ENCODE results near the gene RIN3. TPM values are rescaled to one million over a fixed set of nuclear protein-coding genes. Genes with fewer than 3 reads are reported as not detected.
A peak's percentile ranks its signal among the peaks of the same experiment; 100 is the strongest.

RIN3 gene
- total RNA-seq, 6 experiments from 2014 or later, result 10.7 to 20.4 (median 18.9) TPM

DNA sequence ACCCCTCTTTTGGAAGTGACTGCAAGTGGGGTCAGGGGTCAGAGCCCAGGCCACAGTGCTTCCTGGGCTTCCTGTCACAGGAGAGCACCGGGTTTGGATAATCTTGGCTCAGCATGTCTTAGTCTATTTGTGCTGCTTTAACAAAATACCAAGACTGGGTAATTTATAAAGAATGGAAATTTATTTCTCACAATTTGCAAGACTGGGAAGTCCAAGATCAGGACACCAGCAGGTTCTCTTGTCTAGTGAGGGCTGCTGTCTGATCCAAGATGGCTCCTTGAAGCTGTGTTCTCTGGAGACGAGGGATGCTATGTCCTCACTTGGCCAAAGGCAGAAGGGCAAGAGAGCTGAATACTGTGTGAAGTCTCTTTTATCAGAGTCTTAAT lies 74.1 kb downstream of the RIN3 start:
- H3K9me3 ChIP-seq, result no peaks in the 10 kb centered on the region
- no peak overlapping the region for H3K4me3 ChIP-seq
- intact Hi-C loops (cut with DNase I), result no loop called here
- H3K27ac ChIP-seq, result peak overlapping the region in 2 of 3 donors; percentile 43 to 53
- no peaks in the 10 kb centered on the region for H3K27me3 ChIP-seq
- ATAC-seq (no peak), DNase-seq (no peak)
- no peaks in the 10 kb centered on the region for H3K4me1 ChIP-seq
- no CpG with 5 or more reads among the region's 2 CpGs for WGBS (ENCODE audit: insufficient coverage, low coverage, low lambda C conversion rate, missing lambda C conversion rate)
- TF ChIP-seq POLR2A (IDR thresholded peaks at IDR 0.05), result no peak
- TF ChIP-seq, protein P1, sequence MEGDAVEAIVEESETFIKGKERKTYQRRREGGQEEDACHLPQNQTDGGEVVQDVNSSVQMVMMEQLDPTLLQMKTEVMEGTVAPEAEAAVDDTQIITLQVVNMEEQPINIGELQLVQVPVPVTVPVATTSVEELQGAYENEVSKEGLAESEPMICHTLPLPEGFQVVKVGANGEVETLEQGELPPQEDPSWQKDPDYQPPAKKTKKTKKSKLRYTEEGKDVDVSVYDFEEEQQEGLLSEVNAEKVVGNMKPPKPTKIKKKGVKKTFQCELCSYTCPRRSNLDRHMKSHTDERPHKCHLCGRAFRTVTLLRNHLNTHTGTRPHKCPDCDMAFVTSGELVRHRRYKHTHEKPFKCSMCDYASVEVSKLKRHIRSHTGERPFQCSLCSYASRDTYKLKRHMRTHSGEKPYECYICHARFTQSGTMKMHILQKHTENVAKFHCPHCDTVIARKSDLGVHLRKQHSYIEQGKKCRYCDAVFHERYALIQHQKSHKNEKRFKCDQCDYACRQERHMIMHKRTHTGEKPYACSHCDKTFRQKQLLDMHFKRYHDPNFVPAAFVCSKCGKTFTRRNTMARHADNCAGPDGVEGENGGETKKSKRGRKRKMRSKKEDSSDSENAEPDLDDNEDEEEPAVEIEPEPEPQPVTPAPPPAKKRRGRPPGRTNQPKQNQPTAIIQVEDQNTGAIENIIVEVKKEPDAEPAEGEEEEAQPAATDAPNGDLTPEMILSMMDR (IDR thresholded peaks at IDR 0.05), result no peak
- H3K36me3 ChIP-seq, result no peaks in the 10 kb centered on the region

DNA sequence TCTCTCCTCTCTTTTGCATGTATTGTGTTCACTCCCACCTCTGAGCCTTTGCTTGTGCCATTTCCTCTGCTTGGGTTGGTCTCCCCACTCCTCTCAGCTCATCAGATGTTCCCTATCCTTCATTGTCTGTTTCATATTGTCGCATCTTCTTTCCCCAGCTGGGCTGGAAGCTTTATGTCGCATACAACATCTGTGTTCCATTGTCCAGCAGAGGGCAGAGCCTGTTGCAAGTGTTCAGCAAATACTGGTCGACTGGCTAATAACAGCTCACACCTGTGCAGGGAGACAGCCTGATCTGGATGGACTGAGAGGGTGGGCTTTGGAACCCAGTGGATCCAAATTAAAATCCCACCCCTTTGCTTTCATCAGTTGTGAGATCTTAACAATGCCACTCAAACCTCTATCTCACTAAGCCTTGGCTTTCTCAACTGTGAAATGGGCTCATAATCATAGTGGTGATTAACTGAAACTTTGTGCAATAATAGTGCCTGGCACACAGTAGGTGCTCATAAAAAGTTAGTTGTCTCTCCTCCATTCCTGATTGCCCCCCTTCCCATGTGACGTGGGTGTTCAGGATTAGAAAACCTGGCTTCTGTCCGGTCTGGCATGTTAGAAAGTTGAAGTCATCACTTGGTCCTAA lies 75.8 kb downstream of the RIN3 start:
- no peaks in the 10 kb centered on the region for H3K9me3 ChIP-seq
- ATAC-seq, result peak; percentile 39 to 56 (median 52)
- H3K4me3 ChIP-seq, result no peak overlapping the region
- H3K27ac ChIP-seq, result no peak overlapping the region
- intact Hi-C loops (cut with DNase I), result no loop called here
- no peaks in the 10 kb centered on the region for H3K36me3 ChIP-seq
- no peaks in the 10 kb centered on the region for H3K27me3 ChIP-seq
- TF ChIP-seq, protein P1 (IDR thresholded peaks at IDR 0.05), result peak in 3 of 4 donors; percentile 19 to 37 (median 25)
- TF ChIP-seq POLR2A (IDR thresholded peaks at IDR 0.05), result no peak
- no peak for DNase-seq
- WGBS (ENCODE audit: insufficient coverage, low coverage, low lambda C conversion rate, missing lambda C conversion rate), result 65% methylated on average over 3 of the region's 5 CpGs
- no peaks in the 10 kb centered on the region for H3K4me1 ChIP-seq

DNA sequence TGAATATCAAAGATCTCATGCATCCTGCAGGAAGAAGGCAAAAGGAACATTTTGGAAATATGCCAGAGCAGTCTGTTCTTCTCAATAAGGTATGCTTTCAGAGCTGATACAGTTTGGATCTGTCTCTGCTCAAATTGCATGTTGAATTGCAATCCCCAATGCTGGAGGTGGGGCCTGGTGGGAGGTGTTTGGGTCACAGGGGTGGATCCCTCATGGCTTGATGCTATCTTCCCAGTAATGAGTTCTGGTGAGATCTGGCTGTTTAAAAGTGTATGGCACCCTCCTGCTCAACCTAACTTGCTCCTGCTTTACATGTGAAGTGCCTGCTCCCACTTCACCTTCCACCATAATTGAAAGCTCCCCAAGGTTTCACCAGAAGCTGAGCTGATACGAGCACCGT lies 76.6 kb downstream of the RIN3 start:
- 100% methylated on average over 2 of the region's 2 CpGs for WGBS (ENCODE audit: insufficient coverage, low coverage, low lambda C conversion rate, missing lambda C conversion rate)
- Histone ChIP-seq H3K4me1 (no peaks in the 10 kb centered on the region), H3K9me3 (no peaks in the 10 kb centered on the region), H3K27me3 (no peaks in the 10 kb centered on the region), H3K4me3 (no peak overlapping the region), H3K27ac (no peak overlapping the region), H3K36me3 (no peaks in the 10 kb centered on the region)
- DNase-seq (no peak), ATAC-seq (no peak)
- intact Hi-C loops (cut with DNase I), result no loop called here
- no peak for TF ChIP-seq POLR2A (IDR thresholded peaks at IDR 0.05)
- TF ChIP-seq, protein P1 (IDR thresholded peaks at IDR 0.05), result no peak

DNA sequence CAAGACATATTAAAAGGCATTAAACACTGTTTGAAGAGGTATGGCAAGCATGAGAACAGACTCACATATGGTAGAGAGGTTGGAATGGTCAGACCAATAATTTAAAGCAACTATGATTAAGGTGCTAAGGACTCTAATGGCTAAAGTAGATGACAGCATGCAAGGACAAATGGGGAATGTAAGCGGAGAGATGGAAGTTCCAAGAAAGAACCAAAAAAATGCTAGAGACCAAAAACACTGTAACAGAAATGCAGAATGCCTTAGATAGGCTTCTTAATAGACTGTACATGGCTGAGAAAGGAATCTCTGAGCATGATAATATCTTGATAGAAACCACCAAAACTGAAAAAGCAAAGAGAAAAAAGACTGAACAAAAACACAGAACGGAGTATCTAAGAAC lies 77.4 kb downstream of the RIN3 start:
- TF ChIP-seq, protein P1 (IDR thresholded peaks at IDR 0.05), result no peak
- TF ChIP-seq POLR2A (IDR thresholded peaks at IDR 0.05), result no peak
- Histone ChIP-seq H3K4me3 (no peak overlapping the region), H3K36me3 (no peaks in the 10 kb centered on the region), H3K4me1 (no peaks in the 10 kb centered on the region), H3K27ac (no peak overlapping the region), H3K9me3 (no peaks in the 10 kb centered on the region), H3K27me3 (no peaks in the 10 kb centered on the region)
- ATAC-seq, result no peak
- intact Hi-C loops (cut with DNase I), result no loop called here
- DNase-seq, result no peak
- WGBS (ENCODE audit: insufficient coverage, low coverage, low lambda C conversion rate, missing lambda C conversion rate), result 50% methylated on average over 2 of the region's 2 CpGs

DNA sequence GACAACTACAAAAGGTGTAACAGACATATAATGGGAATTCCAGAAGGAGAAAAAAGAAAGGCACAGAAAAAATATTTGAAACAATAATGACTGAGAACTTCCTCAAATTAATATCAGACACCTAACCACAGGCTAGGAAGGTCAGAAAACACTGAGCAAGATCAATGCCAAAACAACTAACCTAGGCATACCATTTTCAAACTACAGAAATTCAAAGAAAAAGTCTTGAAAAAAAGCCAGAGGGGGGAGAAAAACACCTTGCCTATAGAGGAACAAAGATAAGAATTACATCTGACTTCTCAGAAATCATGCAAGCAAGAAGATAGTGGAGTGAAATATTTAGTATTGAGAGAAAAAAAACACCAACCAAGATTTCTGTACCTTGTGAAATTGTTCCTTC lies 77.8 kb downstream of the RIN3 start:
- Histone ChIP-seq H3K4me3 (no peak overlapping the region), H3K9me3 (no peaks in the 10 kb centered on the region), H3K27ac (no peak overlapping the region), H3K36me3 (no peaks in the 10 kb centered on the region), H3K27me3 (no peaks in the 10 kb centered on the region), H3K4me1 (no peaks in the 10 kb centered on the region)
- intact Hi-C loops (cut with DNase I), result no loop called here
- no peak for DNase-seq
- ATAC-seq, result no peak
- TF ChIP-seq, protein P1 (IDR thresholded peaks at IDR 0.05), result no peak
- TF ChIP-seq POLR2A (IDR thresholded peaks at IDR 0.05), result no peak
